Brain microvascular endothelial cell (primary cell): ENCODE data around the gene FHDC1.

Source experiments
- DNase-seq: peaks from one replicate; pipeline ENCODE4 v3.0.0-alpha.2; 2020
- H3K27ac ChIP-seq: fragments of 250-450 bp; sonication (Bioruptor Pico); 2 replicates; pipeline ENCODE4 v1.5.1; 2020; ENCODE audit warnings: mild to moderate bottlenecking, moderate library complexity
- H3K27me3 ChIP-seq: fragments of 250-450 bp; sonication (Bioruptor Pico); replicated peaks from 2 replicates; pipeline ENCODE4 v1.5.1; 2020; ENCODE audit warnings: mild to moderate bottlenecking
- H3K36me3 ChIP-seq: fragments of 250-450 bp; sonication (Bioruptor Pico); replicated peaks from 2 replicates; pipeline ENCODE4 v1.5.1; 2020; ENCODE audit warnings: mild to moderate bottlenecking
- H3K4me3 ChIP-seq: 2 replicates; pipeline ENCODE4 v1.5.1; 2011; ENCODE audit warnings: low read depth, mild to moderate bottlenecking, control low read depth, low read length, moderate library complexity
- CTCF ChIP-seq: IDR thresholded peaks from 2 replicates; pipeline ENCODE4 v1.5.1; 2011; ENCODE audit warnings: low read depth, mild to moderate bottlenecking, moderate library complexity, low read length, control low read depth, inconsistent platforms; ENCODE audit errors: missing control alignments
- in situ Hi-C: cut with HindIII; loops from 2 replicates; pipeline ENCODE4 v1.10.0; 2017; ENCODE audit warnings: low sequenced_read_pairs, low pct_ligation_motif_present

FHDC1 gene

DNA sequence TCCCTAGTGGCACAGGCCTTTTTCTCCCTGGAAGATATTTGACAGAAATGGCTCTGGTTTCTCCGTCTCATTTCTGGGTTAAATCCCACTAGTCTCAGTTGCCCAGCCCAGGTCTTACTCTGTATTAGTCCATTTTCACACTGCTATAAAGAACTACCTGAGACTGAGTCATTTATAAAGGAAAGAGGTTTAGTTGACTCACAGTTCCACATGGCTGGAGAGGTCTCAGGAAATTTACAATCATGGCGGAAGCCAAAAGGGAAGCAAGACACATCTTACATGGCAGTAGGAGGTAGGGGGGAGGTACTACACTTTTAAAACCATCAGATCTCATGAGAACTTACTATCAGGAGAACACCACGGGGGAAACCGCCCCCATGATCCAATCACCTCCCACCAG lies 81.9 kb downstream of the FHDC1 start:
- Histone ChIP-seq H3K27me3 (no peaks in the 10 kb centered on the region), H3K4me3 (no peak overlapping the region), H3K27ac (no peak overlapping the region), H3K36me3 (no peaks in the 10 kb centered on the region)
- no peak for TF ChIP-seq CTCF
- in situ Hi-C loops = no loop called here
- DNase-seq = no peak

DNA sequence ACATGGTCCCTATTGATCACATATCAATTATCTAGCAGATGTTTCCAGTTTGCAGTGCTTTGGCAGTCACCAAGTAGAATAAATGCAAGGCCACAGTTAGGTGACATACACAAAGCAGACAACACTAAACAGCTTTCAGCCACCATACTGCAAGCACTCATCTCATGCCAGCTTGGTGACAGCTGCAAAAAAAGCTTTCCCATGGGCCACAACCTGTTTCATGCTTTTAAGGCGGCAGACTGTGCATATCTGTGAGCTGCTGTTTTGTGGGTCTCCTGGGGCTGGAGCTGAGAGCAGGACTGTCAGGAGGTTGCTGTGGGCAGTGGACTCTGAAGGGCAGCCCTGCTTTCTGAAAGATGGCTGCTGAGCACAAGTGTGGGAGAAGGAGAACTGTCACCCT lies 82.6 kb downstream of the FHDC1 start:
- in situ Hi-C loops = no loop called here
- TF ChIP-seq CTCF = no peak
- H3K36me3 ChIP-seq = no peaks in the 10 kb centered on the region
- H3K27me3 ChIP-seq = no peaks in the 10 kb centered on the region
- no peak overlapping the region for H3K27ac ChIP-seq
- DNase-seq = no peak
- H3K4me3 ChIP-seq = no peak overlapping the region

- in situ Hi-C loops = no loop called here
- no peak overlapping the region for H3K4me3 ChIP-seq
- TF ChIP-seq CTCF = no peak
- H3K36me3 ChIP-seq = no peaks in the 10 kb centered on the region
- H3K27ac ChIP-seq = no peak overlapping the region
- DNase-seq = no peak
- no peaks in the 10 kb centered on the region for H3K27me3 ChIP-seq
Measured at GRCh38 chr4:153019906-153020305, 83.8 kb downstream of the FHDC1 start.

GRCh38 chr4:153020457-153020856 lies 84.3 kb downstream of the FHDC1 start:
- no peak for DNase-seq
- H3K27ac ChIP-seq = no peak overlapping the region
- H3K4me3 ChIP-seq = no peak overlapping the region
- in situ Hi-C loops = no loop called here
- no peaks in the 10 kb centered on the region for H3K36me3 ChIP-seq
- no peak for TF ChIP-seq CTCF
- no peaks in the 10 kb centered on the region for H3K27me3 ChIP-seq

GRCh38 chr4:153021276-153021675 lies 85.2 kb downstream of the FHDC1 start:
- no peak overlapping the region for H3K27ac ChIP-seq
- H3K27me3 ChIP-seq = no peaks in the 10 kb centered on the region
- TF ChIP-seq CTCF = no peak
- H3K4me3 ChIP-seq = no peak overlapping the region
- H3K36me3 ChIP-seq = no peaks in the 10 kb centered on the region
- in situ Hi-C loops = no loop called here
- no peak for DNase-seq

- no peak overlapping the region for H3K27ac ChIP-seq
- DNase-seq = no peak
Measured at GRCh38 chr4:153022241-153022715, 86.2 kb downstream of the FHDC1 start.

More at GRCh38 chr4:153022241-153022715, 86.2 kb downstream of the FHDC1 start:
- Histone ChIP-seq H3K27me3 (no peaks in the 10 kb centered on the region), H3K4me3 (no peak overlapping the region), H3K36me3 (no peaks in the 10 kb centered on the region)
- in situ Hi-C loops = no loop called here
- no peak for TF ChIP-seq CTCF
